GM12873 (cell line): Measurements from ENCODE around the gene NADK2.

Experiments used
- TF ChIP-seq, protein P1 (sequence below): IDR thresholded peaks from 2 replicates; pipeline ENCODE4 v1.5.1; 2012; ENCODE audit warnings: low read depth, mild to moderate bottlenecking, moderate library complexity, low read length, control low read depth; ENCODE audit not compliant: insufficient read depth; ENCODE audit errors: missing control alignments

The NADK2 gene

GRCh38 chr5:36172599-36172998 lies 69.1 kb downstream of the NADK2 start:
- TF ChIP-seq, protein P1, sequence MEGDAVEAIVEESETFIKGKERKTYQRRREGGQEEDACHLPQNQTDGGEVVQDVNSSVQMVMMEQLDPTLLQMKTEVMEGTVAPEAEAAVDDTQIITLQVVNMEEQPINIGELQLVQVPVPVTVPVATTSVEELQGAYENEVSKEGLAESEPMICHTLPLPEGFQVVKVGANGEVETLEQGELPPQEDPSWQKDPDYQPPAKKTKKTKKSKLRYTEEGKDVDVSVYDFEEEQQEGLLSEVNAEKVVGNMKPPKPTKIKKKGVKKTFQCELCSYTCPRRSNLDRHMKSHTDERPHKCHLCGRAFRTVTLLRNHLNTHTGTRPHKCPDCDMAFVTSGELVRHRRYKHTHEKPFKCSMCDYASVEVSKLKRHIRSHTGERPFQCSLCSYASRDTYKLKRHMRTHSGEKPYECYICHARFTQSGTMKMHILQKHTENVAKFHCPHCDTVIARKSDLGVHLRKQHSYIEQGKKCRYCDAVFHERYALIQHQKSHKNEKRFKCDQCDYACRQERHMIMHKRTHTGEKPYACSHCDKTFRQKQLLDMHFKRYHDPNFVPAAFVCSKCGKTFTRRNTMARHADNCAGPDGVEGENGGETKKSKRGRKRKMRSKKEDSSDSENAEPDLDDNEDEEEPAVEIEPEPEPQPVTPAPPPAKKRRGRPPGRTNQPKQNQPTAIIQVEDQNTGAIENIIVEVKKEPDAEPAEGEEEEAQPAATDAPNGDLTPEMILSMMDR, result no peak

GRCh38 chr5:36170832-36171424 lies 70.8 kb downstream of the NADK2 start:
- TF ChIP-seq, protein P1, result no peak

DNA sequence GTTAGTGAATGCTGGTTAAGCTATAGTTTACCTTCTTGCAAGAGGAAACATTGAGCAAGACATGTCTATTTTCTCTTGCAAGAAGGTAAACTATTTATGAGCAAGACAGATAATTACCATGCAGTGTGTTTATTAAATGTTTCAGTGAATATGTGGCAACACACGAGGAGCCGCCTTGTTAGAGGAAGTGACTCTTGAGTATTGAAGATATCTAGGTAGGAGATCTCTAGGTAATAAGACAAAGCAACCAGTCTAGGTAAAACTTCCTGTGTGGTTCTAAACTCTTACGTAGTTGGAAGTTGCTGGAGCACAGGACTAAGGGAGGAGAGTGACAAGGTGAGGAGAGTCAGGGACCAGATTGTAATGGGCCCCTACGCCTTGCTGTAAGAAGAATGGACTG lies 73.0 kb downstream of the NADK2 start:
- TF ChIP-seq, protein P1, result no peak

GRCh38 chr5:36164461-36164860 lies 77.3 kb downstream of the NADK2 start:
- TF ChIP-seq, protein P1, result no peak

DNA sequence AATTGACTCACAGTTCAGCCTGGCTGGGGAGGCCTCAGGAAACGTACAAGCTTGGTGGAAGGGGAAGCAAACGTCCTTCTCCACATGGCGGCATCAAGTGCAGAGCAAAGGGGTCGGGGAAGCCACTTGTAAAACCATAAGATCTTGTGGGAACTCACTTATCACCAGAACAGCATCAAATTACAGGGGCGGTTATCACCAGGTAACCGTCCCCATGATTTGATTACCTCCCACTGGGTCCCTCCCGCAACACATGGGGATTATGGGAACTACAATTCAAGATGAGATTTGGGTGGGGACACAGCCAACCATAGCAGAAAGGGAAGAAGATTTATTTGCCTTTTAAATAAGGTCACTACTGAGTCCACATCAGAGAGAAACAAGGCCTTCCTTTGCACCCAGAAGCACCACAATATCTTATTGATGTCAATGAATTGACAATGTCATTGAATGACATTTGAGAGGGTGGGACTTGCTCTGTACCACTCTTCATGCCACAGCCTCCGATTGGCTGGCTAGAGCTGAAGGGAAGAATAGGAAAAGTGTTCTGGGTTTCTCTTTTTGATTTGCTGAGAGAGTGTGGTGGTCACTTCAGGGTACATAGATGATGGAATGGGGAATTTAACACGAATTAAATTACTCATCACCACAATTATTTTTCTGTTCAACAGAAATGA lies 78.8 kb downstream of the NADK2 start:
- TF ChIP-seq, protein P1, result no peak

DNA sequence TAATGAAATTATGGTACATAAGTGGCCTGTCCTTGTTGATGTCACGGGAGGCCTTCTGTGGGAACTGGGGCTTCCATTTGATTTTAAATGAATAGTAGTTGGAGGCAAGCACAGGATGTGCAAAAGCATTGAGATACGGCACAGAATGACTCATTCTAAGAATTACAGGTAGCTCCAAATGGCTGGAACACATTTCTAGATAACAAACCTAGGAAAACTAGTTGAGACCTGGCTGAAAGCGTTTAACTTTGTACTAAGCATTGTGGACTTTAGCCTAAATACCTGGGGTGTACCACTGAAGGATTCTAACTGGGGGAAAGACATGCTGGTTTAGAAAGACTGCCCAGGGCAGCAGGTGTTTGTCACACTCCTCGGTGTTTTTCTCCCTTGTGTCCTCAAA lies 80.4 kb downstream of the NADK2 start:
- TF ChIP-seq, protein P1, result no peak

GRCh38 chr5:36160617-36161016 lies 81.1 kb downstream of the NADK2 start:
- TF ChIP-seq, protein P1, result no peak
